HCT116 (cell line): ENCODE data around the gene GARNL3. TPM values are rescaled to one million over a fixed set of nuclear protein-coding genes. Genes with fewer than 3 reads are reported as not detected.

Experiments
- ATAC-seq: fragments of 200-7000 bp; cut with Tn5 transposase; 2 replicates; pipeline ENCODE4 v1.9.1; 2020; ENCODE audit warnings: mild to moderate bottlenecking, moderate library complexity
- BruUV-seq: library from RNA; stranded (reverse); fragments of 400-500 nt; replicated peaks from 2 replicates; lab custom pipeline; 2021; lab: Mats Ljungman, UMichigan
- CTCF ChIA-PET: fragments of 300-600 bp; sonication (Branson Sonifier 250); formaldehyde crosslinking; loops from one replicate; lab custom pipeline; 2021; ENCODE audit warnings: antibody characterized with exemption; lab: Charles Lee
- POLR2A ChIA-PET: fragments of 300-600, 350-600 bp; sonication (Branson Sonifier 250); formaldehyde crosslinking; loops from one replicate; lab custom pipeline; 2021; ENCODE audit warnings: antibody characterized with exemption; lab: Charles Lee
- RAD21 ChIA-PET, 2 experiments: fragments of 300-600 bp; sonication (Branson Sonifier 250); formaldehyde crosslinking; loops; one replicate each; lab custom pipeline; 2023; ENCODE audit warnings: low total read pairs in 2 of 2; ENCODE audit not compliant: uncharacterized antibody in 2 of 2, unreplicated experiment in 2 of 2, low non-redundant PET in 1 of 2; lab: Charles Lee
- DNase-seq: peaks from one replicate; pipeline ENCODE4 v3.0.0-alpha.2; 2010; ENCODE audit warnings: low read depth, low spot score
- H2AFZ ChIP-seq: fragments of 200-600 bp; shearing (Covaris generic), sonication (generic); 2 replicates; pipeline ENCODE4 v1.6.1; 2017; ENCODE audit warnings: low read depth, mixed run types, mixed read lengths, antibody characterized with exemption, low read length; ENCODE audit not compliant: poor library complexity, severe bottlenecking
- H3K27ac ChIP-seq: 2 replicates; pipeline ENCODE4 v1.5.1; 2012; ENCODE audit warnings: low read depth, low read length
- H3K27me3 ChIP-seq: fragments of 200-600 bp; sonication (generic); 2 replicates; pipeline ENCODE4 v1.6.1; 2016; ENCODE audit warnings: mixed run types, low read length, mixed read lengths; ENCODE audit not compliant: insufficient read depth
- H3K36me3 ChIP-seq, 2 experiments: fragments of 200-500 bp in 1 of 2; fragments of 200-600 bp in 1 of 2; sonication (Bioruptor generic) in 1 of 2; sonication (generic) in 1 of 2; 2 replicates each; pipeline versions ENCODE4 v1.5.1 to v1.6.1; 2014 to 2016; ENCODE audit warnings: low read length in 2 of 2, inconsistent platforms in 1 of 2, mixed read lengths in 1 of 2, mixed run types in 1 of 2; ENCODE audit not compliant: insufficient read depth in 2 of 2, control insufficient read depth in 1 of 2
- H3K4me1 ChIP-seq, 2 experiments: fragments of 200-600 bp in 1 of 2; sonication (generic) in 1 of 2; 2 replicates each; pipeline versions ENCODE4 v1.5.1 to v1.6.1; 2012 to 2017; ENCODE audit warnings: low read length in 2 of 2, inconsistent platforms in 1 of 2, mild to moderate bottlenecking in 1 of 2, mixed read lengths in 1 of 2, mixed run types in 1 of 2, moderate library complexity in 1 of 2; ENCODE audit not compliant: insufficient read depth in 2 of 2, control insufficient read depth in 1 of 2
- H3K4me2 ChIP-seq: fragments of 200-600 bp; sonication (generic); 2 replicates; pipeline ENCODE4 v1.6.1; 2017; ENCODE audit warnings: mixed run types, low read length, mixed read lengths
- H3K4me3 ChIP-seq, 2 experiments: fragments of 200-600 bp in 1 of 2; sonication (generic) in 1 of 2; replicated peaks in 1 of 2; 2 replicates each; pipeline ENCODE4 v1.5.1; 2011 to 2016; ENCODE audit warnings: low read length in 2 of 2, control low read depth in 1 of 2, low read depth in 1 of 2, mild to moderate bottlenecking in 1 of 2, mixed read lengths in 1 of 2, mixed run types in 1 of 2
- H3K79me2 ChIP-seq: fragments of 200-600 bp; sonication (generic); 2 replicates; pipeline ENCODE4 v1.6.1; 2017; ENCODE audit warnings: mild to moderate bottlenecking, mixed run types, low read length, moderate library complexity, mixed read lengths; ENCODE audit not compliant: insufficient read depth
- H3K9ac ChIP-seq: fragments of 200-600 bp; sonication (generic); 2 replicates; pipeline ENCODE4 v1.6.1; 2016; ENCODE audit warnings: low read length, mixed read lengths
- H3K9me2 ChIP-seq: fragments of 200-600 bp; sonication (generic), shearing (Covaris generic); 2 replicates; pipeline ENCODE4 v1.6.1; 2017; ENCODE audit warnings: mixed run types, mild to moderate bottlenecking, moderate library complexity; ENCODE audit not compliant: insufficient read depth
- H3K9me3 ChIP-seq, 2 experiments: fragments of 200-500 bp in 1 of 2; fragments of 200-600 bp in 1 of 2; sonication (Bioruptor generic) in 1 of 2; sonication (generic) in 1 of 2; 2 replicates each; pipeline ENCODE4 v1.6.1; 2014 to 2017; ENCODE audit warnings: low read length in 2 of 2, mixed read lengths in 2 of 2, inconsistent platforms in 1 of 2, low read depth in 1 of 2, mild to moderate bottlenecking in 1 of 2, mixed run types in 1 of 2, moderate library complexity in 1 of 2; ENCODE audit not compliant: control insufficient read depth in 1 of 2, insufficient read depth in 1 of 2
- H4K20me1 ChIP-seq: fragments of 200-600 bp; sonication (generic), shearing (Covaris generic); 2 replicates; pipeline ENCODE4 v1.6.1; 2017; ENCODE audit warnings: mixed run types, mild to moderate bottlenecking, moderate library complexity; ENCODE audit not compliant: insufficient read depth
- CTCF ChIP-seq, 3 experiments: fragments of 200-600 bp in 1 of 3; sonication (generic) in 1 of 3; IDR thresholded peaks in 2 of 3; conservative IDR thresholded peaks in 1 of 3; 2 replicates each; pipeline ENCODE4 v1.5.1; 2012 to 2017; ENCODE audit warnings: low read depth in 2 of 3, low read length in 2 of 3, antibody characterized with exemption in 1 of 3, borderline replicate concordance in 1 of 3, control low read depth in 1 of 3, mild to moderate bottlenecking in 1 of 3, mixed read lengths in 1 of 3, mixed run types in 1 of 3, moderate library complexity in 1 of 3; ENCODE audit not compliant: insufficient read depth in 1 of 3
- EGR1 ChIP-seq: IDR thresholded peaks from 2 replicates; pipeline ENCODE4 v1.6.1; 2012; ENCODE audit warnings: low read depth
- ELF1 ChIP-seq: IDR thresholded peaks from 2 replicates; pipeline ENCODE4 v1.6.1; 2012; ENCODE audit warnings: low read depth, borderline replicate concordance
- EZH2 ChIP-seq: fragments of 200-600 bp; sonication (generic); IDR thresholded peaks from 2 replicates; pipeline ENCODE4 v1.6.1; 2017; ENCODE audit warnings: antibody characterized with exemption, mixed run types
- FOSL1 ChIP-seq: IDR thresholded peaks from 2 replicates; pipeline ENCODE4 v1.6.1; 2012; ENCODE audit warnings: low read depth
- JUND ChIP-seq: IDR thresholded peaks from 2 replicates; pipeline ENCODE4 v1.6.1; 2012
- REST ChIP-seq: IDR thresholded peaks from 2 replicates; pipeline ENCODE4 v1.6.1; 2012; ENCODE audit warnings: low read depth
- SIN3A ChIP-seq: IDR thresholded peaks from 2 replicates; pipeline ENCODE4 v1.6.1; 2012; ENCODE audit warnings: low read depth
- SP1 ChIP-seq: IDR thresholded peaks from 2 replicates; pipeline ENCODE4 v1.6.1; 2012; ENCODE audit warnings: low read depth
- ZBTB33 ChIP-seq: IDR thresholded peaks from 2 replicates; pipeline ENCODE4 v1.6.1; 2011; ENCODE audit warnings: mild to moderate bottlenecking, low read length, moderate library complexity; ENCODE audit not compliant: insufficient replicate concordance; ENCODE audit errors: extremely low read depth
- ZFX ChIP-seq: fragments of 450-650 bp; IDR thresholded peaks from 2 replicates; pipeline ENCODE4 v1.6.1; 2017
- ZNF274 ChIP-seq: fragments of 200-500 bp; sonication (Bioruptor generic); IDR thresholded peaks from 2 replicates; pipeline ENCODE4 v1.6.1; 2014; ENCODE audit warnings: mild to moderate bottlenecking, low read depth, low read length, inconsistent platforms
- intact Hi-C: fragments of 100-400 bp; cut with micrococcal nuclease; formaldehyde crosslinking; loops from 2 replicates; pipeline ENCODE4 v1.10.0; 2022
- total RNA-seq: library from RNA; stranded (reverse); gene quantifications from one replicate; pipeline ENCODE4 v1.2.1, GENCODE V29; 2021; ENCODE audit not compliant: unreplicated experiment
- TF ChIP-seq, protein P1 (sequence below): IDR thresholded peaks from 2 replicates; pipeline ENCODE4 v1.6.1; 2012

GARNL3 gene
- total RNA-seq, 1 experiment from 2014 or later = 8.8 TPM

DNA sequence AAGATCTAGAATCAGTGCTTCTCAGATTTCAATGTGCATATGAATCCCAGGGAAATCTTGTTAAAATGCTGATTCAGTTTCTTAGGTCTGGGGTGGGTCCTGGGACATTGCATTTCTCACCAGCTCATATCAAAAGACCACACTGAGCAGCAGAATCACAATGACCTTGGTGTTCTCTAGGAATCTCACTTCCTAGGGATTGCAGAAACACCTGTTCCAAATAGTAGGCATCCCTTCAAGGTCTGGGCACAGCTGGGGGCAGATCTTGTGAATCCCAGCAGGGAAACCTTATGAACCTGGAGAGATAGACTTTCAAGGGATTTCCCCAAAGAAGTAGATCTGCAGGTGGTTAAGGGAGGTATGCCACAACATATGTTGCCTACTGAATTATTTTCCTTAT, 8.9 kb upstream of the GARNL3 start:
- POLR2A ChIA-PET = no interaction called here
- no peak overlapping the region for H3K4me2 ChIP-seq
- no peak overlapping the region for H3K4me3 ChIP-seq
- TF ChIP-seq, protein P1, sequence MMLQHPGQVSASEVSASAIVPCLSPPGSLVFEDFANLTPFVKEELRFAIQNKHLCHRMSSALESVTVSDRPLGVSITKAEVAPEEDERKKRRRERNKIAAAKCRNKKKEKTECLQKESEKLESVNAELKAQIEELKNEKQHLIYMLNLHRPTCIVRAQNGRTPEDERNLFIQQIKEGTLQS = no peak
- TF ChIP-seq ZFX = no peak
- no peak for TF ChIP-seq JUND
- no peak for TF ChIP-seq ZNF274
- TF ChIP-seq ELF1 = no peak
- no peak for TF ChIP-seq FOSL1
- TF ChIP-seq, all 23 proteins: peak for 0
- no peaks in the 10 kb centered on the region for H3K4me1 ChIP-seq
- H3K79me2 ChIP-seq = no peaks in the 10 kb centered on the region
- no peaks in the 10 kb centered on the region for H4K20me1 ChIP-seq
- no peaks in the 10 kb centered on the region for H3K9me2 ChIP-seq
- BruUV-seq = no TSS peak
- no peak overlapping the region for H2AFZ ChIP-seq
- CTCF ChIA-PET = no interaction called here
- no peak for DNase-seq
- intact Hi-C loops = no loop called here
- RAD21 ChIA-PET = no interaction called here
- H3K36me3 ChIP-seq = no peaks in the 10 kb centered on the region
- H3K9ac ChIP-seq = no peak overlapping the region
- no peak for ATAC-seq
- no peaks in the 10 kb centered on the region for H3K27me3 ChIP-seq
- no peak overlapping the region for H3K27ac ChIP-seq
- H3K9me3 ChIP-seq = no peaks in the 10 kb centered on the region

DNA sequence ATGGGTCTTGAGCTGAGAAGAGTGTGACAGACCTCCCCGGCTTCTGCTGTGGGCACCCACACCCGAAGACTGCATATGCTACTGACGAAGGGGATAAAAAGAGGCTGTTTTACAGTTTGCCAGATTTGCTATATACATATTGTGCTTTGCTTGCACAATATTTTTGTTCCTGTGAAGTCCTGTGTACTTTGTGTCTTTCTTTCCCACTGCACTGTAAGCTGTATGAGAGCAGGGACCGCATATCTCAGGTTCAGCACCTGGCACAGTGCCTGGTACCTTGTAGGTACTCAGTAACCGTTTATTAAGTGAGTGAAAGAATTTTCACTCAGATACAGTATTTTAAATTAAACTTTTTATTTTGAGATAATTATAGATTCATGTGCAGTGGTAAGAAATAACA, 8.2 kb upstream of the GARNL3 start:
- BruUV-seq = no TSS peak
- RAD21 ChIA-PET = no interaction called here
- CTCF ChIA-PET = no interaction called here
- Histone ChIP-seq H4K20me1 (no peaks in the 10 kb centered on the region), H2AFZ (no peak overlapping the region), H3K4me1 (no peaks in the 10 kb centered on the region), H3K36me3 (no peaks in the 10 kb centered on the region), H3K79me2 (no peaks in the 10 kb centered on the region), H3K4me2 (no peak overlapping the region), H3K9me3 (no peaks in the 10 kb centered on the region), H3K27me3 (no peaks in the 10 kb centered on the region), H3K9ac (no peak overlapping the region), H3K9me2 (no peaks in the 10 kb centered on the region), H3K27ac (no peak overlapping the region), H3K4me3 (no peak overlapping the region)
- intact Hi-C loops = no loop called here
- ATAC-seq (no peak), DNase-seq (no peak)
- POLR2A ChIA-PET = no interaction called here
- TF ChIP-seq EGR1 = no peak
- TF ChIP-seq JUND = no peak
- TF ChIP-seq REST = no peak
- TF ChIP-seq CTCF (IDR thresholded peaks at IDR 0.05 in 2 of 3, conservative IDR thresholded peaks at IDR 0.05 in 1 of 3; ENCODE audit: borderline replicate concordance in 1 of 3, insufficient read depth in 1 of 3, low read depth in 2 of 3, low read length in 2 of 3) = no peak
- TF ChIP-seq SP1 = no peak
- TF ChIP-seq ZBTB33 = no peak
- no peak for TF ChIP-seq SIN3A
- TF ChIP-seq, protein P1 = no peak
- TF ChIP-seq EZH2 = no peak
- no peak for TF ChIP-seq FOSL1
